Fibroblast of pulmonary artery (primary cell): ENCODE results near the gene DCUN1D3.

Experiments
- DNase-seq: peaks from one replicate; pipeline ENCODE4 v3.0.0-alpha.2; 2010; ENCODE audit warnings: low read depth
- H3K4me3 ChIP-seq: replicated peaks from 2 replicates; pipeline ENCODE4 v1.5.1; 2011; ENCODE audit warnings: low read depth, mild to moderate bottlenecking, control low read depth, low read length, moderate library complexity
- TF ChIP-seq, protein P1 (sequence below): IDR thresholded peaks from 2 replicates; pipeline ENCODE4 v1.5.1; 2011; ENCODE audit warnings: mild to moderate bottlenecking, control low read depth, low read length, inconsistent platforms; ENCODE audit errors: missing control alignments

The DCUN1D3 gene

DNA sequence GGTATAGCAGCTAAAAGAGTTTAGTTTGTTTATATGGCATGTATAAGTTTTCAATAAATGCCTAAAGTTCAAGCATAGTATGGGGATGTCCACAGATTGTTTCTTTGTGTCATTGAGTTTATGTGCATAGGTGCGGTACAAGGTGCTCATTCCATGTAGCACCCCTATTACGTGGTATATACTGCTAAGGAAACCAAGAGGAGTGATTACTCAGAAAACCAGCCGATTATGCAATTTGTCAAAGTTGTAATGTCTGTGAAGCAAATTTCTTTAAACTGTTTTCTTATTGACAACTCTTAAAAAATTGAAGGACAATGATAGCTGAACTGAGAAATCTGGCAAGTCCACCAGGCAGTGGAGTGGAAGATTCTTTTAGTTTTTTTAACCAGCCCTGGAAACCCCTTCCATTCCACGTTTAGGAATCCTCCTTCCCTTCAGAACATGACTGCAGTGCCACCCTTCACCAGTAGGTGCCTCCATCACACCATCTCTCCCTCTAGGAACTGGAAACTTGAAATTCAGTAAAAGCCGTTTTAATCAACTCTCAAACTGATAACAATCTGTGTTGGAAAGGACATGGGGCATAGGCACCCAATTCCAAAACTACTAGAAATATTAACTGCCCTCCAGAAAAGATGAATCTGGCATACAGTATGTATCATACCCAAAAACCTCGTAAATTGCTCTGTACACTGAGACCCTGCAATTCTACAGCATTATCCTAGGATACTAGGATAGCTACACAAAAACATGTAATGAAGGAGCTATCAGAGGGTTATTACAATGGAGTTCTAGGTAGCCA lies 50.4 kb downstream of the DCUN1D3 start:
- TF ChIP-seq, protein P1, sequence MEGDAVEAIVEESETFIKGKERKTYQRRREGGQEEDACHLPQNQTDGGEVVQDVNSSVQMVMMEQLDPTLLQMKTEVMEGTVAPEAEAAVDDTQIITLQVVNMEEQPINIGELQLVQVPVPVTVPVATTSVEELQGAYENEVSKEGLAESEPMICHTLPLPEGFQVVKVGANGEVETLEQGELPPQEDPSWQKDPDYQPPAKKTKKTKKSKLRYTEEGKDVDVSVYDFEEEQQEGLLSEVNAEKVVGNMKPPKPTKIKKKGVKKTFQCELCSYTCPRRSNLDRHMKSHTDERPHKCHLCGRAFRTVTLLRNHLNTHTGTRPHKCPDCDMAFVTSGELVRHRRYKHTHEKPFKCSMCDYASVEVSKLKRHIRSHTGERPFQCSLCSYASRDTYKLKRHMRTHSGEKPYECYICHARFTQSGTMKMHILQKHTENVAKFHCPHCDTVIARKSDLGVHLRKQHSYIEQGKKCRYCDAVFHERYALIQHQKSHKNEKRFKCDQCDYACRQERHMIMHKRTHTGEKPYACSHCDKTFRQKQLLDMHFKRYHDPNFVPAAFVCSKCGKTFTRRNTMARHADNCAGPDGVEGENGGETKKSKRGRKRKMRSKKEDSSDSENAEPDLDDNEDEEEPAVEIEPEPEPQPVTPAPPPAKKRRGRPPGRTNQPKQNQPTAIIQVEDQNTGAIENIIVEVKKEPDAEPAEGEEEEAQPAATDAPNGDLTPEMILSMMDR, result no peak
- H3K4me3 ChIP-seq, result no peak overlapping the region
- DNase-seq, result peak; percentile 78

DNA sequence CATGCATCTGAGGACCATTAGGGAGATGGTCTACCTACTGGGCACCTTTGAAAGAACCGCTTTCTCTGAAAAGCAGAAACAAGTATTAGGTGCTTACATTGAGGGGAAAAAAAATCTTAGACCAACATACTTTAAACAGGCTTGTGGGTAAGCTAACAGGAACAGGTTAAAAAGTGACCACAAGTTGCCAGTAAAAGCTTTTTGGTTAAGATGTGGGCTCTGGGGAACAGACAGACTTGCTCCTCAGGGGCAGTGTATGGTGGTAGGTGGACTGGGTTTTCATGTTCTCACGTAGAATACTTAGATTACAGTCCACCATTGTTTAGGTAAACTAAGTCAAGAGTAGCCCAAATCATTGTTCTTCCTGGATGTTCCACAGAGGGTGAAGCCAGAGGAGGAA lies 52.6 kb downstream of the DCUN1D3 start:
- TF ChIP-seq, protein P1, result no peak
- no peak for DNase-seq
- H3K4me3 ChIP-seq, result no peak overlapping the region

GRCh38 chr16:20846551-20846950 lies 53.6 kb downstream of the DCUN1D3 start:
- H3K4me3 ChIP-seq, result no peak overlapping the region
- TF ChIP-seq, protein P1, result no peak
- no peak for DNase-seq

GRCh38 chr16:20846030-20846429 lies 54.1 kb downstream of the DCUN1D3 start:
- DNase-seq, result no peak
- TF ChIP-seq, protein P1, result no peak
- H3K4me3 ChIP-seq, result no peak overlapping the region

GRCh38 chr16:20844588-20844987 lies 55.6 kb downstream of the DCUN1D3 start:
- H3K4me3 ChIP-seq, result no peak overlapping the region
- TF ChIP-seq, protein P1, result no peak
- no peak for DNase-seq

DNA sequence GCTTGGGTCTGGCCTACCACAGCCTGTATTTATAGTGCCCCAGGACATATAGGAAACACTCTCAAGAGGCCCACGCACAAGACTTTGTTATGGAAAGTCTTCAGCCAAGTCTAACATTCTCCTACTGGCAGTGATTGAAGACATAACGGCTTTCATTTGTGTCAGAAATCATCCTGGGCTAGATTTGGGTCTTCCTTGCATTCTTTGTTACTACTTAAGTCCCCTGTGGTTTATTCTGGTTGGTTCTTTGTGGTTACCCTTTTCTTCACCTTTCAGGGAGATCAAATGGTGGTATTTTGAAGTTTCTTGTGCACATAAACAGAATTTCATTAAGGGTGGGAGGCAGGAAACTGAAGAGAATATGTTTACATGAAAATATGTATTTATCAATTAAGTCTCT lies 56.1 kb downstream of the DCUN1D3 start:
- TF ChIP-seq, protein P1, result no peak
- DNase-seq, result no peak
- H3K4me3 ChIP-seq, result no peak overlapping the region

DNA sequence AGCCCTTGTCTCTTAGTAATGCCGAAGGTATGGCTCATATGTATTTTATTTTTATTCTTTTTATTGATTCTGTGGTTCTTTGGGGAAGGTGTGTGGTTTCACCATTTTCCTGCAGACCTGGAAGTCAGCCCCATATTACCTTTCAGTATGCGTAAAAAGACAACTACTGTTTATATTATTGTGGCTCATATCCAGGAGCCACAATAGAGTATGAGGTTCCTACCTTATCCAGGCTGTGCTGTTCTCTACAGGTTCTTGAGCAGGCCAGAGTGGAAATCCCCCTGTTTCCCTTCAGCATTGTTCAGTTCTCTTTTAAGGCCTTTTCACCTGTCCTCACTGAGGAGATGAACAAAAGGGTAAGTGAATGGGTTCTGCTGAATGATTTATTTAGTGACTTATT lies 60.7 kb downstream of the DCUN1D3 start:
- no peak overlapping the region for H3K4me3 ChIP-seq
- no peak for DNase-seq
- TF ChIP-seq, protein P1, result no peak
